Raji (cell line): ENCODE results near the gene SLC22A14.

ENCODE experiments used
- POLR2A ChIP-seq: IDR thresholded peaks from 2 replicates; pipeline ENCODE4 v1.6.1; 2011; ENCODE audit warnings: low read depth, low read length, control low read depth; ENCODE audit not compliant: insufficient read depth

SLC22A14 gene

GRCh38 chr3:38347421-38348200 lies 65.5 kb downstream of the SLC22A14 start:
- TF ChIP-seq POLR2A = no peak

GRCh38 chr3:38348903-38349302 lies 66.8 kb downstream of the SLC22A14 start:
- no peak for TF ChIP-seq POLR2A

- TF ChIP-seq POLR2A = no peak
Observed at GRCh38 chr3:38349684-38350359, 67.7 kb downstream of the SLC22A14 start.

- TF ChIP-seq POLR2A = no peak
Observed at GRCh38 chr3:38353151-38353550, 71.1 kb downstream of the SLC22A14 start.

- no peak for TF ChIP-seq POLR2A
Observed at GRCh38 chr3:38354588-38355330, 72.7 kb downstream of the SLC22A14 start.

- no peak for TF ChIP-seq POLR2A
Observed at GRCh38 chr3:38359038-38359437, 76.9 kb downstream of the SLC22A14 start.

- TF ChIP-seq POLR2A = no peak
Observed at GRCh38 chr3:38360345-38360744, 78.3 kb downstream of the SLC22A14 start.

GRCh38 chr3:38361496-38361895 lies 79.4 kb downstream of the SLC22A14 start:
- TF ChIP-seq POLR2A = no peak

- no peak for TF ChIP-seq POLR2A
Observed at GRCh38 chr3:38362825-38363224, 80.7 kb downstream of the SLC22A14 start.

GRCh38 chr3:38364721-38365400 lies 82.8 kb downstream of the SLC22A14 start:
- TF ChIP-seq POLR2A = no peak

GRCh38 chr3:38365469-38366062 lies 83.5 kb downstream of the SLC22A14 start:
- TF ChIP-seq POLR2A = no peak

- TF ChIP-seq POLR2A = no peak
Observed at GRCh38 chr3:38366082-38366481, 84.0 kb downstream of the SLC22A14 start.

- no peak for TF ChIP-seq POLR2A
Observed at GRCh38 chr3:38367779-38368178, 85.7 kb downstream of the SLC22A14 start.
